ENCODE data around the gene KLF12. TPM values are rescaled to one million over a fixed set of nuclear protein-coding genes. Genes with fewer than 3 reads are reported as not detected.

Gene KLF12
- total and polyA plus RNA-seq, 9 of the 15 experiments (the other 6 are each of a cell fraction or from before 2014, with no cell fraction given): under 0.01 to 0.07 (median 0.05) TPM; not detected in 3

GRCh38 chr13:74087357-74087756 is 46.8 kb downstream of the KLF12 start:
- ChIA-PET CTCF (ENCODE audit: low intra/inter-chr PET ratio) (no interaction called here), POLR2A (no interaction called here)
- no TSS peak for BruUV-seq (replicated peaks)
- Histone ChIP-seq H4K20me1 (replicated peaks; ENCODE audit: control insufficient read depth, insufficient read depth, low read length) (no peaks in the 10 kb centered on the region), H3K36me3 (ENCODE audit: control insufficient read depth, insufficient read depth, low read length) (no peaks in the 10 kb centered on the region), H3K27me3 (ENCODE audit: control insufficient read depth in 2 of 2, insufficient read depth in 2 of 2, low read length in 2 of 2) (no peaks in the 10 kb centered on the region), H3K79me2 (ENCODE audit: control insufficient read depth, insufficient read depth, low read length) (no peaks in the 10 kb centered on the region), H3K9ac (ENCODE audit: insufficient read depth in 1 of 2, low read depth in 2 of 2, low read length in 2 of 2) (no peak overlapping the region), H3K9me3 (replicated peaks; ENCODE audit: control insufficient read depth, insufficient read depth, low read depth, low read length) (no peaks in the 10 kb centered on the region), H2AFZ (ENCODE audit: low read depth, low read length) (no peak overlapping the region), H3K4me1 (replicated peaks in 1 of 2; ENCODE audit: control insufficient read depth in 2 of 2, insufficient read depth in 2 of 2, low read length in 2 of 2) (no peaks in the 10 kb centered on the region), H3K4me2 (ENCODE audit: insufficient read depth, low read length) (no peak overlapping the region), H3K4me3 (no peak overlapping the region), H3K9me1 (ENCODE audit: control insufficient read depth, insufficient read depth, low read length) (no peaks in the 10 kb centered on the region), H3K27ac (ENCODE audit: extremely low read depth, low read depth, low read length) (no peak overlapping the region)
- intact Hi-C loops (cut with micrococcal nuclease): no loop called here
- in situ Hi-C loops (cut with MboI): no loop called here
- DNase-seq (ENCODE audit: extremely low read depth in 1 of 4, low spot score in 3 of 4) (no peak), ATAC-seq (no peak), FAIRE-seq (no peak)
- WGBS (ENCODE audit: insufficient coverage, low coverage, missing lambda C conversion rate): 0% methylated on average over 3 of the region's 3 CpGs
- TF ChIP-seq TCF3 (CRISPR knock-in tag; IDR thresholded peaks at IDR 0.05): no peak
- no peak for TF ChIP-seq ZNF518B (CRISPR knock-in tag; IDR thresholded peaks at IDR 0.05)
- no peak for TF ChIP-seq MIER1 (IDR thresholded peaks at IDR 0.05; ENCODE audit: low read depth)
- TF ChIP-seq ZNF140 (CRISPR knock-in tag; IDR thresholded peaks at IDR 0.05): no peak
- TF ChIP-seq CREB5 (CRISPR knock-in tag; IDR thresholded peaks at IDR 0.05): no peak
- TF ChIP-seq PHTF2 (CRISPR knock-in tag; IDR thresholded peaks at IDR 0.05): no peak
- TF ChIP-seq E2F8 (IDR thresholded peaks at IDR 0.05; ENCODE audit: low read depth, partially characterized antibody): no peak
- TF ChIP-seq ATF1 (CRISPR knock-in tag; IDR thresholded peaks at IDR 0.05): no peak
- TF ChIP-seq ATF1 (tag; IDR thresholded peaks at IDR 0.05): no peak
- no peak for TF ChIP-seq AFF4 (CRISPR knock-in tag; IDR thresholded peaks at IDR 0.05)
- no peak for TF ChIP-seq FOXJ3 (CRISPR knock-in tag; IDR thresholded peaks at IDR 0.05)
- no peak for TF ChIP-seq FOXJ2 (tag; IDR thresholded peaks at IDR 0.05)
- no peak for TF ChIP-seq IRF2 (CRISPR knock-in tag; IDR thresholded peaks at IDR 0.05)
